Measurements from ENCODE around the gene IGSF22. TPM values are rescaled to one million over a fixed set of nuclear protein-coding genes. Genes with fewer than 3 reads are reported as not detected.

IGSF22 gene
- total RNA-seq, 1 experiment from 2014 or later = 0.52 TPM

GRCh38 chr11:18765554-18765953 lies 39.6 kb upstream of the IGSF22 start:
- no peak for TF ChIP-seq SP1 (CRISPR knock-in tag; conservative IDR thresholded peaks at IDR 0.05)
- TF ChIP-seq NR1H2 (CRISPR knock-in tag; IDR thresholded peaks at IDR 0.05) = no peak
- TF ChIP-seq USF1 (CRISPR knock-in tag; IDR thresholded peaks at IDR 0.05) = no peak
- TF ChIP-seq ZNF423 (CRISPR knock-in tag; IDR thresholded peaks at IDR 0.05) = no peak
- TF ChIP-seq TEAD1 (CRISPR knock-in tag; IDR thresholded peaks at IDR 0.05) = no peak
- TF ChIP-seq NFYB (CRISPR knock-in tag; conservative IDR thresholded peaks at IDR 0.05; ENCODE audit: low read depth) = no peak
- no peak for TF ChIP-seq CREM (CRISPR knock-in tag; IDR thresholded peaks at IDR 0.05)
- Mint-ChIP-seq H3K36me3 (no peaks in the 10 kb centered on the region), H3K9me3 (no peaks in the 10 kb centered on the region), H3K27ac (no peak overlapping the region), H3K4me3 (no peak overlapping the region), H3K27me3 (ENCODE audit: low read depth) (peaks cover under 1% of the 10 kb centered on the region), H3K4me1 (peaks cover 14% of the 10 kb centered on the region)
- CTCF ChIA-PET = interaction anchor here (0.9 to 2.0 kb wide), 7 partner anchors 9 to 44 kb away, joined by 4 to 46 read pairs (median 10); no protein-coding TSS in a partner anchor
- DNase-seq (ENCODE audit: low spot score) (no peak), ATAC-seq (no peak)
- POLR2A ChIA-PET = no interaction called here

GRCh38 chr11:18761741-18762140 lies 35.8 kb upstream of the IGSF22 start:
- H3K4me3 Mint-ChIP-seq = no peak overlapping the region
- POLR2A ChIA-PET = no interaction called here
- TF ChIP-seq NFE2L1 (CRISPR knock-in tag; IDR thresholded peaks at IDR 0.05) = no peak
- TF ChIP-seq NR1H2 (CRISPR knock-in tag; IDR thresholded peaks at IDR 0.05) = no peak
- TF ChIP-seq ZMAT4 (CRISPR knock-in tag; IDR thresholded peaks at IDR 0.05) = no peak
- TF ChIP-seq ZNF416 (CRISPR knock-in tag; IDR thresholded peaks at IDR 0.05) = no peak
- no peak for TF ChIP-seq ZBTB43 (CRISPR knock-in tag; IDR thresholded peaks at IDR 0.05)
- no peak for TF ChIP-seq AR (CRISPR knock-in tag; IDR thresholded peaks at IDR 0.05)
- TF ChIP-seq IRF1 (CRISPR knock-in tag; IDR thresholded peaks at IDR 0.05) = no peak
- no peak for TF ChIP-seq ERG (CRISPR knock-in tag; IDR thresholded peaks at IDR 0.05)
- no peak for TF ChIP-seq JAZF1 (CRISPR knock-in tag; IDR thresholded peaks at IDR 0.05)
- TF ChIP-seq FOXK1 (CRISPR knock-in tag; IDR thresholded peaks at IDR 0.05) = no peak
- TF ChIP-seq ZNF425 (CRISPR knock-in tag; conservative IDR thresholded peaks at IDR 0.05) = no peak
- TF ChIP-seq USF2 (CRISPR knock-in tag; IDR thresholded peaks at IDR 0.05) = no peak
- TF ChIP-seq STAT6 (CRISPR knock-in tag; conservative IDR thresholded peaks at IDR 0.05; ENCODE audit: low read depth) = no peak
- TF ChIP-seq SMAD4 (CRISPR knock-in tag; IDR thresholded peaks at IDR 0.05) = no peak
- TF ChIP-seq TEAD4 (CRISPR knock-in tag; IDR thresholded peaks at IDR 0.05) = no peak
- no peak for TF ChIP-seq ATF1 (CRISPR knock-in tag; IDR thresholded peaks at IDR 0.05)
- no peak for TF ChIP-seq RELA (CRISPR knock-in tag; IDR thresholded peaks at IDR 0.05; ENCODE audit: borderline replicate concordance)
- H3K4me1 Mint-ChIP-seq = no peaks in the 10 kb centered on the region
- DNase-seq (ENCODE audit: low spot score) (no peak), ATAC-seq (no peak)
- H3K36me3 Mint-ChIP-seq = no peaks in the 10 kb centered on the region
- no peaks in the 10 kb centered on the region for H3K9me3 Mint-ChIP-seq
- CTCF ChIA-PET = interaction anchor here (3.5 kb wide), 1 partner anchor 40 kb away, joined by 8 read pairs; no protein-coding TSS in a partner anchor
- no peak overlapping the region for H3K27ac Mint-ChIP-seq
- H3K27me3 Mint-ChIP-seq (ENCODE audit: low read depth) = no peaks in the 10 kb centered on the region
